Measurements from ENCODE around the gene FZD7.

GRCh38 chr2:202007983-202008354 is 25.7 kb upstream of the FZD7 start:
- TF ChIP-seq CTCF (IDR thresholded peaks at IDR 0.05) (no peak), EZH2 (IDR thresholded peaks at IDR 0.05; ENCODE audit: borderline replicate concordance, insufficient read depth, low read depth, low read length, poor library complexity, severe bottlenecking) (no peak)

Data from B cell (primary cell).